Measurements from ENCODE around the gene HOXA11.

The HOXA11 gene

GRCh38 chr7:27148031-27148755, 36.8 kb downstream of the HOXA11 start:
- DNase-seq (ENCODE audit: low read depth in 1 of 2, low spot score in 1 of 2), result no peak

GRCh38 chr7:27147199-27148030, 37.6 kb downstream of the HOXA11 start, which contains the start of gene HOXA6:
HOXA6 (minus strand) TSS chr7:27147774; CDS start chr7:27147749, 25 bp downstream.
- no peak for DNase-seq (ENCODE audit: low read depth in 1 of 2, low spot score in 1 of 2)

GRCh38 chr7:27146491-27147198, 38.4 kb downstream of the HOXA11 start:
- no peak for DNase-seq (ENCODE audit: low read depth in 1 of 2, low spot score in 1 of 2)

- no peak for DNase-seq (ENCODE audit: low read depth in 1 of 2, low spot score in 1 of 2)
These were observed 39.1 kb downstream of the HOXA11 start for GRCh38 chr7:27145914-27146412.

- no peak for DNase-seq (ENCODE audit: low read depth in 1 of 2, low spot score in 1 of 2)
These were observed 39.7 kb downstream of the HOXA11 start for GRCh38 chr7:27145165-27145913.

- no peak for DNase-seq (ENCODE audit: low read depth in 1 of 2, low spot score in 1 of 2)
These were observed 40.3 kb downstream of the HOXA11 start for GRCh38 chr7:27144781-27145164.

- no peak for DNase-seq (ENCODE audit: low read depth in 1 of 2, low spot score in 1 of 2)
These were observed 40.9 kb downstream of the HOXA11 start for GRCh38 chr7:27143950-27144780.

GRCh38 chr7:27143023-27143949, 41.7 kb downstream of the HOXA11 start, which contains the start of gene HOXA5:
HOXA5 (minus strand) TSS chr7:27143681; CDS start chr7:27143607, 74 bp downstream.
- DNase-seq (ENCODE audit: low read depth in 1 of 2, low spot score in 1 of 2), result no peak

- no peak for DNase-seq (ENCODE audit: low read depth in 1 of 2, low spot score in 1 of 2)
These were observed 42.4 kb downstream of the HOXA11 start for GRCh38 chr7:27142580-27143022.

- DNase-seq (ENCODE audit: low read depth in 1 of 2, low spot score in 1 of 2), result no peak
These were observed 43.0 kb downstream of the HOXA11 start for GRCh38 chr7:27141923-27142579.

- no peak for DNase-seq (ENCODE audit: low read depth in 1 of 2, low spot score in 1 of 2)
These were observed 43.7 kb downstream of the HOXA11 start for GRCh38 chr7:27141137-27141922.

- no peak for DNase-seq (ENCODE audit: low read depth in 1 of 2, low spot score in 1 of 2)
These were observed 44.7 kb downstream of the HOXA11 start for GRCh38 chr7:27140126-27140857.

- DNase-seq (ENCODE audit: low read depth in 1 of 2, low spot score in 1 of 2), result no peak
These were observed 45.5 kb downstream of the HOXA11 start for GRCh38 chr7:27139334-27140125.

- no peak for DNase-seq (ENCODE audit: low read depth in 1 of 2, low spot score in 1 of 2)
These were observed 46.1 kb downstream of the HOXA11 start for GRCh38 chr7:27138985-27139333.

GRCh38 chr7:27138472-27138871, 46.6 kb downstream of the HOXA11 start:
- DNase-seq (ENCODE audit: low read depth in 1 of 2, low spot score in 1 of 2), result no peak
